CD14-positive monocyte (primary cell): ENCODE measurements around the gene GJA5. TPM values are rescaled to one million over a fixed set of nuclear protein-coding genes. Genes with fewer than 3 reads are reported as not detected.

ENCODE experiments used
- DNase-seq, 3 donors: peaks; one replicate each; pipeline ENCODE4 v3.0.0-alpha.2; 2011 to 2022
- H2AFZ ChIP-seq: 2 replicates; pipeline ENCODE4 v1.6.0; 2012; ENCODE audit warnings: mild to moderate bottlenecking, low read depth, low read length, inconsistent platforms; ENCODE audit not compliant: insufficient read depth, poor library complexity, severe bottlenecking
- H3K27ac ChIP-seq, 2 donors: 1 replicate in 1 of 2; 2 replicates in 1 of 2; pipeline ENCODE4 v1.5.1; 2012 to 2013; ENCODE audit warnings: low read length in 2 of 2, control low read depth in 1 of 2, inconsistent platforms in 1 of 2, low read depth in 1 of 2, mild to moderate bottlenecking in 1 of 2
- H3K27me3 ChIP-seq, 2 donors: one replicate each; pipeline versions ENCODE4 v1.6.0 to v1.6.1; 2011 to 2013; ENCODE audit warnings: low read length in 2 of 2; ENCODE audit not compliant: control insufficient read depth in 2 of 2, insufficient read depth in 2 of 2
- H3K36me3 ChIP-seq, 2 donors: replicated peaks in 1 of 2; 1 replicate in 1 of 2; 2 replicates in 1 of 2; pipeline versions ENCODE4 v1.5.1 to v1.6.1; 2012 to 2013; ENCODE audit warnings: low read length in 2 of 2, control low read depth in 1 of 2, inconsistent platforms in 1 of 2, mild to moderate bottlenecking in 1 of 2; ENCODE audit not compliant: insufficient read depth in 2 of 2, control insufficient read depth in 1 of 2
- H3K4me1 ChIP-seq, 2 donors: 1 replicate in 1 of 2; 2 replicates in 1 of 2; pipeline versions ENCODE4 v1.5.1 to v1.6.1; 2012 to 2013; ENCODE audit warnings: low read length in 2 of 2, control low read depth in 1 of 2, inconsistent platforms in 1 of 2, mild to moderate bottlenecking in 1 of 2, moderate library complexity in 1 of 2; ENCODE audit not compliant: insufficient read depth in 2 of 2, control insufficient read depth in 1 of 2
- H3K4me2 ChIP-seq: replicated peaks from 2 replicates; pipeline ENCODE3; 2012; ENCODE audit warnings: low read length, moderate library complexity, mild to moderate bottlenecking; ENCODE audit not compliant: poor library complexity, severe bottlenecking; ENCODE audit errors: extremely low read depth
- H3K4me3 ChIP-seq, 3 experiments: fragments of 200-600 bp in 1 of 3; sonication (generic) in 1 of 3; replicated peaks in 1 of 3; 1 replicate in 2 of 3; 2 replicates in 1 of 3; pipeline ENCODE4 v1.5.1; 2011 to 2013; ENCODE audit warnings: low read length in 3 of 3, mild to moderate bottlenecking in 3 of 3, control low read depth in 2 of 3, low read depth in 2 of 3, inconsistent platforms in 1 of 3, moderate library complexity in 1 of 3
- H3K79me2 ChIP-seq: 2 replicates; pipeline ENCODE4 v1.6.0; 2012; ENCODE audit warnings: mild to moderate bottlenecking, control low read depth, inconsistent platforms, low read length, moderate library complexity; ENCODE audit not compliant: insufficient read depth
- H3K9ac ChIP-seq: 2 replicates; pipeline ENCODE4 v1.6.0; 2017; ENCODE audit warnings: low read length, mild to moderate bottlenecking; ENCODE audit not compliant: insufficient read depth, poor library complexity, severe bottlenecking
- H3K9me3 ChIP-seq, 2 donors: replicated peaks in 1 of 2; 1 replicate in 1 of 2; 2 replicates in 1 of 2; pipeline versions ENCODE4 v1.5.1 to v1.6.1; 2012 to 2013; ENCODE audit warnings: low read length in 2 of 2, control low read depth in 1 of 2; ENCODE audit not compliant: control insufficient read depth in 1 of 2, insufficient read depth in 1 of 2
- H4K20me1 ChIP-seq: 2 replicates; pipeline ENCODE4 v1.6.0; 2012; ENCODE audit warnings: mild to moderate bottlenecking, low read length, control low read depth, moderate library complexity; ENCODE audit not compliant: insufficient read depth
- H3K27ac Mint-ChIP-seq, 7 donors: one replicate each; pipeline ENCODE4 v1.8.0; 2020; ENCODE audit warnings: mild to moderate bottlenecking in 7 of 7, mixed read lengths in 7 of 7, moderate library complexity in 6 of 7, inconsistent platforms in 2 of 7
- H3K27me3 Mint-ChIP-seq, 3 donors: one replicate each; pipeline ENCODE4 v1.8.0; 2021 to 2022; ENCODE audit warnings: low read depth in 3 of 3, mild to moderate bottlenecking in 3 of 3, mixed read lengths in 3 of 3, moderate library complexity in 3 of 3, inconsistent platforms in 1 of 3
- H3K36me3 Mint-ChIP-seq, 2 donors: one replicate each; pipeline ENCODE4 v1.8.0; 2020; ENCODE audit warnings: mixed read lengths in 2 of 2, inconsistent platforms in 1 of 2, mild to moderate bottlenecking in 1 of 2
- H3K4me1 Mint-ChIP-seq: one replicate; pipeline ENCODE4 v1.8.0; 2020; ENCODE audit warnings: mild to moderate bottlenecking, mixed read lengths
- H3K4me3 Mint-ChIP-seq, 2 donors: one replicate each; pipeline ENCODE4 v1.8.0; 2020; ENCODE audit warnings: mild to moderate bottlenecking in 2 of 2, mixed read lengths in 2 of 2, moderate library complexity in 1 of 2
- H3K9me3 Mint-ChIP-seq, 7 donors: one replicate each; pipeline ENCODE4 v1.8.0; 2020 to 2022; ENCODE audit warnings: mixed read lengths in 7 of 7, mild to moderate bottlenecking in 6 of 7, moderate library complexity in 6 of 7, inconsistent platforms in 2 of 7
- WGBS: methylation state at CpG from one replicate; pipeline ENCODE4 v1.1.5; 2013; ENCODE audit warnings: missing lambda C conversion rate; ENCODE audit not compliant: insufficient coverage; 5-methylcytosine and 5-hydroxymethylcytosine counted together
- intact Hi-C, 2 donors: fragments of 100-400 bp; cut with micrococcal nuclease; formaldehyde crosslinking; loops; one replicate each; pipeline versions ENCODE4 v1.15.0 to v1.15.1; 2023
- polyA plus RNA-seq, 3 donors: library from polyadenylated mRNA; depleted of rRNA in 1 of 3; unstranded in 2 of 3; stranded (reverse) in 1 of 3; fragments of 300-500 nt in 2 of 3; fragments of >200 nt in 1 of 3; fragmentation: Illumina TruSeq in 2 of 3; gene quantifications; 1 replicate in 2 of 3; 2 replicates in 1 of 3; pipeline ENCODE4 v1.2.3, GENCODE V29; 2012 to 2021
- TF ChIP-seq, protein P1 (sequence below): fragments of 200-600 bp; IDR thresholded peaks from one replicate; pipeline ENCODE4 v1.8.0; 2022; ENCODE audit warnings: antibody characterized with exemption, mild to moderate bottlenecking

Gene GJA5
- polyA plus RNA-seq, 3 donors = not detected

DNA sequence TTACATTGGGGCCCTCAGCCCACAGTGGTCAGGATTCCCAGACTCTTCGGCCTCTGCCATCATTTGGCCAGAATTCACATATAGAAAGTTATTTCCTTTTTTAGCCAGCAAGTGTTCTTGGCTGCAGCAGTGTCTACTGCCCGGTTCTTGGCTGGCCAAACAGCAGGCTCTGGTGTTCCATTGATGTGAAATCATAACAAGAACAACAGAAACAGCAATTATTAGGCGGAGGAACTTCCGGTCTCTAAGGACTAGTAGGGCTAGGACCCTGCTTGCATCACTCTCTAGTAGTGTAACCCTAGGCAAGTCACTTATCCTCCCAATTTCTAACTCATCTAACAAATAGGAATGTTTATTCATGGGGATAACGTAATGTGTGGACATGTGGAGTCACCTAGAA lies 8.7 kb upstream of the GJA5 start:
- Histone ChIP-seq H2AFZ (no peak overlapping the region), H3K9me3 (no peaks in the 10 kb centered on the region), H4K20me1 (no peaks in the 10 kb centered on the region), H3K36me3 (no peaks in the 10 kb centered on the region), H3K4me3 (no peak overlapping the region), H3K79me2 (no peaks in the 10 kb centered on the region), H3K27me3 (no peaks in the 10 kb centered on the region), H3K4me1 (no peaks in the 10 kb centered on the region), H3K9ac (no peak overlapping the region), H3K4me2 (no peak overlapping the region), H3K27ac (no peak overlapping the region)
- Mint-ChIP-seq H3K4me3 (no peak overlapping the region), H3K4me1 (peaks cover 2% of the 10 kb centered on the region), H3K36me3 (no peaks in the 10 kb centered on the region), H3K27me3 (peaks cover 2 to 12% (median 3%) of the 10 kb centered on the region in 3 donors), H3K9me3 (peaks cover 0 to 1% (median 0%) of the 10 kb centered on the region in 7 donors), H3K27ac (no peak overlapping the region)
- TF ChIP-seq, protein P1, sequence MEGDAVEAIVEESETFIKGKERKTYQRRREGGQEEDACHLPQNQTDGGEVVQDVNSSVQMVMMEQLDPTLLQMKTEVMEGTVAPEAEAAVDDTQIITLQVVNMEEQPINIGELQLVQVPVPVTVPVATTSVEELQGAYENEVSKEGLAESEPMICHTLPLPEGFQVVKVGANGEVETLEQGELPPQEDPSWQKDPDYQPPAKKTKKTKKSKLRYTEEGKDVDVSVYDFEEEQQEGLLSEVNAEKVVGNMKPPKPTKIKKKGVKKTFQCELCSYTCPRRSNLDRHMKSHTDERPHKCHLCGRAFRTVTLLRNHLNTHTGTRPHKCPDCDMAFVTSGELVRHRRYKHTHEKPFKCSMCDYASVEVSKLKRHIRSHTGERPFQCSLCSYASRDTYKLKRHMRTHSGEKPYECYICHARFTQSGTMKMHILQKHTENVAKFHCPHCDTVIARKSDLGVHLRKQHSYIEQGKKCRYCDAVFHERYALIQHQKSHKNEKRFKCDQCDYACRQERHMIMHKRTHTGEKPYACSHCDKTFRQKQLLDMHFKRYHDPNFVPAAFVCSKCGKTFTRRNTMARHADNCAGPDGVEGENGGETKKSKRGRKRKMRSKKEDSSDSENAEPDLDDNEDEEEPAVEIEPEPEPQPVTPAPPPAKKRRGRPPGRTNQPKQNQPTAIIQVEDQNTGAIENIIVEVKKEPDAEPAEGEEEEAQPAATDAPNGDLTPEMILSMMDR = no peak
- WGBS = 94% methylated on average over 2 of the region's 5 CpGs
- DNase-seq = no peak
- intact Hi-C loops = no loop called here

DNA sequence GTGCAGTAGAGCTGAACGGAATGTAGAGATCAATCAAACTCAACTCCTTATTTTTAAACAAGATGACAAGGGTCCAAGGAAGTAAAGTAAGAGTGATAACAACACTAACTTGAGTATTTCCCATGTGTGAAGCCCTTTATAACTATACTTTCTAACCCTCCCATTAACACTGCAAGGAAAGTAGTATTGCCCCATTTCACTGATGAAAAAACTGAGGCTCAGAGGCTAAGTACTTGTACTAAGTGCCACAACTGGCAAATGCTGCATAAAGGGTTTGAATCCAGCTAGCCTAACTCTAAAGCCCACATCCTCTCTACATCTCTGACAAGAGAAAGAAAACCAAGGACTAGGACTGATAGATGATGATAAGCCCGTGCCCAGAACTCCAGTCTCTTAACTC lies 8.2 kb upstream of the GJA5 start:
- Mint-ChIP-seq H3K4me3 (no peak overlapping the region), H3K4me1 (peaks cover 2% of the 10 kb centered on the region), H3K27me3 (peaks cover 1 to 10% (median 2%) of the 10 kb centered on the region in 3 donors), H3K9me3 (peaks cover 0 to 1% (median 0%) of the 10 kb centered on the region in 7 donors), H3K36me3 (no peaks in the 10 kb centered on the region), H3K27ac (no peak overlapping the region)
- no peaks in the 10 kb centered on the region for H4K20me1 ChIP-seq
- WGBS = no CpG with 5 or more reads among the region's 2 CpGs
- no peaks in the 10 kb centered on the region for H3K36me3 ChIP-seq
- intact Hi-C loops = no loop called here
- no peak overlapping the region for H3K4me2 ChIP-seq
- no peak overlapping the region for H3K9ac ChIP-seq
- no peaks in the 10 kb centered on the region for H3K4me1 ChIP-seq
- no peaks in the 10 kb centered on the region for H3K27me3 ChIP-seq
- TF ChIP-seq, protein P1 = no peak
- no peak for DNase-seq
- no peaks in the 10 kb centered on the region for H3K79me2 ChIP-seq
- no peak overlapping the region for H2AFZ ChIP-seq
- H3K4me3 ChIP-seq = no peak overlapping the region
- H3K9me3 ChIP-seq = no peaks in the 10 kb centered on the region
- H3K27ac ChIP-seq = no peak overlapping the region
